D721Med (cell line): Measurements from ENCODE around the gene EIF5A2.
A peak's percentile ranks its signal among the peaks of the same experiment; 100 is the strongest.

Experiments
- DNase-seq: peaks from one replicate; pipeline ENCODE4 v3.0.0; 2011; ENCODE audit warnings: low spot score; ENCODE audit not compliant: insufficient read length
- FAIRE-seq: peaks from 2 replicates; lab custom pipeline; 2011; peaks lifted over from hg19 to GRCh38; lab: Jason Lieb, UNC
- TF ChIP-seq, protein P1 (sequence below): IDR thresholded peaks from 2 replicates; pipeline ENCODE4 v1.5.1; 2012; ENCODE audit warnings: mild to moderate bottlenecking, control low read depth; ENCODE audit not compliant: insufficient read depth; ENCODE audit errors: missing control alignments

The EIF5A2 gene

GRCh38 chr3:170864525-170865208, 43.8 kb downstream of the EIF5A2 start:
- no peak for FAIRE-seq
- no peak for DNase-seq
- TF ChIP-seq, protein P1, sequence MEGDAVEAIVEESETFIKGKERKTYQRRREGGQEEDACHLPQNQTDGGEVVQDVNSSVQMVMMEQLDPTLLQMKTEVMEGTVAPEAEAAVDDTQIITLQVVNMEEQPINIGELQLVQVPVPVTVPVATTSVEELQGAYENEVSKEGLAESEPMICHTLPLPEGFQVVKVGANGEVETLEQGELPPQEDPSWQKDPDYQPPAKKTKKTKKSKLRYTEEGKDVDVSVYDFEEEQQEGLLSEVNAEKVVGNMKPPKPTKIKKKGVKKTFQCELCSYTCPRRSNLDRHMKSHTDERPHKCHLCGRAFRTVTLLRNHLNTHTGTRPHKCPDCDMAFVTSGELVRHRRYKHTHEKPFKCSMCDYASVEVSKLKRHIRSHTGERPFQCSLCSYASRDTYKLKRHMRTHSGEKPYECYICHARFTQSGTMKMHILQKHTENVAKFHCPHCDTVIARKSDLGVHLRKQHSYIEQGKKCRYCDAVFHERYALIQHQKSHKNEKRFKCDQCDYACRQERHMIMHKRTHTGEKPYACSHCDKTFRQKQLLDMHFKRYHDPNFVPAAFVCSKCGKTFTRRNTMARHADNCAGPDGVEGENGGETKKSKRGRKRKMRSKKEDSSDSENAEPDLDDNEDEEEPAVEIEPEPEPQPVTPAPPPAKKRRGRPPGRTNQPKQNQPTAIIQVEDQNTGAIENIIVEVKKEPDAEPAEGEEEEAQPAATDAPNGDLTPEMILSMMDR: no peak

- FAIRE-seq (no peak), DNase-seq (no peak)
These were observed 44.6 kb downstream of the EIF5A2 start for GRCh38 chr3:170863816-170864215.

DNA sequence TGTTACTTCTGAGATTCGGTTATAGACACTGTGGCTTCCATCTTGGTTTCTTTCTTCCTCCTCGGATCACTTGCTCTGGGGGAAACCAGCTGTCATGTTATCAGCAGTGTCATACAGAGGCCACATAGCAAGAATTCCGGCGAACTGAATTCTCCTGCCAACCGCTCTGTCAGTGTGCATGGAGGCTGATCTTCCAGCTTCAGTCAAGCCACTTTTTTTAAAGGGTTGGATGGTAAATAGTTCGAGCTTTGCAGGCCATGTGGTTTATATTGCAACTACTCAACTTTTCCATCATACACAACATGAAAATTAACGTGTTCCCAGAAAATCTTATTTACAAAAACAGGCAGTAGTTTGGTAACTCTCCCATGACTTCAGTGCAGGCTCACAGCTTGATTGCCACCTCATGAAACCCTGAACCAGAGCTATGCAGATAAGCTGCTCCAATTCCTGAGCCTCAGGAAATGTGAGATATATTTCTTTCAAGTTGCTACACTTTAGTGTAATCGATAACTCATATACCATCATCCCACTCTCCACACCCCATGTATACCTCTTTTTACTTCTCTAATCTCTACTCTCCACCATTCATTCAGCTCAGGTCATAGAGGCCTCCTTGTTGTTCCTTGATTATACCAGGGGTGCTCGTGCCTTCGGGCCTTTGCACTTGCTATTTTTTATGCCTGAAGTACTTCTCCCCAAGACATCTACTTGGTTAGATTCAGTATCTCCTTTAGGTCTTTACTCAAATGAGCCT, 45.6 kb downstream of the EIF5A2 start:
- FAIRE-seq: no peak

More at GRCh38 chr3:170863816-170864215, 44.6 kb downstream of the EIF5A2 start:
- TF ChIP-seq, protein P1: no peak

DNA sequence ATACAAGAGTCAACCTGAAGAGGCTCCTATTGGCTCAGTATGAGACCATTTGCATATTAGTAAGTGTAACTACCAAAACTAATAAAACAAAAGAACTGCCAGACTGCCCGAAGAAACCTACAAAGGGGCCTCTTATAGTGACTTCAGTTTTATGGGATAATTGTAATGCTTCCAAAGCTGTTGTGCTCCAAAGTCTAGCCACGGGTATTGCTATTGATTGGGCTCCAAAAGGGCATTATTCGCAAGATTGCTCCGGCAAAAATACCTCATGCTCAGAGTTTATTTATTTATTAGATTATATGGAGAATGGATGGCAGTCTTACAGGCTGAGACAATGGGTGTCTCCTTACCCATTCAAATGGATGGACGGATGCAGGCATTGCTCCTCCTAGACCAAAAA, 49.8 kb downstream of the EIF5A2 start:
- TF ChIP-seq, protein P1: no peak
- FAIRE-seq (no peak), DNase-seq (no peak)

More for the DNA sequence above, 45.6 kb downstream of the EIF5A2 start:
- no peak for DNase-seq
- TF ChIP-seq, protein P1: no peak

DNA sequence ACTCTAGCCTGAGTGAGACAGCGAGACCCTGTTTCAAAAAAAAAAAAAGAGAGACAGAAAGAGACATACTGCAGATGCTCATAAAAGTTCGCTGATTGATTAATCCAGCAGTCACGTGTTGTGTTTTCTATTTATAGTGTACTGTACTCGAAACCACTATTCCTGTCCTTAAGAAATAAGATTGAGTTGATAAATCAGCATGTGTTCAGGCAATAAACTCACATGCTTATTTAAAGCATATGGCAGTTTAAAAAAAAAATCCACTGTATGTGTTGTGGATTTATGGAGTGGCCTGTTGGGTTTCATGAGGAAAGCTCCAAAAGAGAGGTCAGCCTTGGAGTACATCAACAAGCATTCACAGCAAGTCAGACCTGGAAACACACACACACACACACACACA, 56.1 kb downstream of the EIF5A2 start:
- TF ChIP-seq, protein P1: no peak
- FAIRE-seq: no peak
- DNase-seq: no peak

DNA sequence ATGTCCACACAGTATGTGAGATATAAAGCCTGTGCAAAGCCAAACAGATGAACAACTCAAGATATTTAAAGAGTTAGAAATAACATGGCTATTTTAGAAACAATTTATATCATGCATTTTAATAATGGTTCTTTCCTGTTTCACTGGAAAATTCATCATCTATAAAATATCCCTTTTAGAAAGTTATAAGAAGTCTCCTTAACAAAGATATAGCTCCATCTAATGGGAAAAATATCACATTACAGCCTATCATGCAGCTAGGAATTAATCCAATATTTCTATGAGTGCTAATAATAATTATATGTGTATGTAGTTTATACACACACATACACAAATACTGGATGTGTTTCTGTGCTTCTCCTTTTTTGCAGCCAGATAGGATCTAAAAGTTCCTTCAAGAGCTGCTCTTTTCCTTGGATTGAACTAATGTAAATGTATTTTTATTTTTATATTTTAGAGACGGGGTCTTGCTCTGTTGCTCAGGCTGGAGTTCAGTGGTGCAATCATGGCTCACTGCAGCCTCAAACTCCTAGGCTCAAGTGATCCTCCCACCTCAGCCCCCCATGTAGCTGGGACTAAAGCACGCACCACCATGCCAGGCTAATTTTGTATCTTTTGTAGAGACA, 60.0 kb downstream of the EIF5A2 start:
- TF ChIP-seq, protein P1: peak; percentile 42
- no peak for FAIRE-seq
- DNase-seq: no peak

- no peak for FAIRE-seq
- DNase-seq: no peak
- TF ChIP-seq, protein P1: no peak
These were observed 64.1 kb downstream of the EIF5A2 start for GRCh38 chr3:170844377-170844776.
